ENCODE data around the gene SLC2A4RG. TPM values are rescaled to one million over a fixed set of nuclear protein-coding genes. Genes with fewer than 3 reads are reported as not detected.
A peak's percentile ranks its signal among the peaks of the same experiment; 100 is the strongest.
"Not testable (repeated sequence)": the region's sequence is repeated elsewhere in the genome, so short reads cannot be mapped to it uniquely, and the experiment has no call there.

The SLC2A4RG gene
- total and polyA plus RNA-seq, 5 experiments from 2014 or later: 3.8 to 134 (median 4.8) TPM

- Mint-ChIP-seq H3K4me1 (peaks cover 27 to 60% (median 54%) of the 10 kb centered on the region in 4 donors), H3K4me3 (peak within 1 kb of the TSS; percentile 84 to 95 (median 90)), H3K27me3 (no peaks in the 10 kb centered on the region), H3K36me3 (peaks cover 5 to 60% (median 18%) of the 10 kb centered on the region in 3 donors), H3K27ac (peak within 1 kb of the TSS; percentile 88 to 95 (median 92)), H3K9me3 (no peaks in the 10 kb centered on the region)
- POLR2A ChIA-PET: interaction anchor here (0.6 to 7.1 kb wide), 35 partner anchors 10 to 413 kb away, joined by 3 to 162 read pairs (median 5); partner anchors contain the start of genes GMEB2, LIME1, PRPF6 and PTK6
- DNase-seq: peak; percentile 70 to 88 (median 84)
- ATAC-seq: peak; percentile 81 to 83
Measured at GRCh38 chr20:63707558-63708300, 31.8 kb upstream of the SLC2A4RG start, which contains the start of the genes ARFRP1 and ZGPAT. Gene ARFRP1 (minus strand): TSS chr20:63707976. CDS start chr20:63707091, 885 bp downstream. Gene ZGPAT (plus strand): TSS chr20:63708039. CDS start chr20:63708581, 542 bp downstream.

GRCh38 chr20:63708301-63709148 is 31.1 kb upstream of the SLC2A4RG start:
- DNase-seq (peak in 3 of 10 donors; percentile 1 to 60 (median 27)), ATAC-seq (peak; percentile 7 to 16)
- Mint-ChIP-seq H3K27me3 (no peaks in the 10 kb centered on the region), H3K4me1 (peaks cover 27 to 59% (median 57%) of the 10 kb centered on the region in 4 donors), H3K27ac (peak overlapping the region; percentile 57 to 92 (median 78)), H3K36me3 (peaks cover 5 to 68% (median 20%) of the 10 kb centered on the region in 3 donors), H3K9me3 (no peaks in the 10 kb centered on the region), H3K4me3 (peak overlapping the region; percentile 69 to 88 (median 78))
- POLR2A ChIA-PET: interaction anchor here (0.6 to 7.1 kb wide), 30 partner anchors 11 to 412 kb away, joined by 3 to 162 read pairs (median 6); partner anchors contain the start of genes GMEB2, LIME1, PRPF6 and PTK6

- peaks cover 29 to 62% (median 59%) of the 10 kb centered on the region in 4 donors for H3K4me1 Mint-ChIP-seq
Measured at GRCh38 chr20:63709149-63709527, 30.4 kb upstream of the SLC2A4RG start.

GRCh38 chr20:63711085-63711645 is 28.4 kb upstream of the SLC2A4RG start:
- no peak for DNase-seq
- no peaks in the 10 kb centered on the region for H3K27me3 Mint-ChIP-seq
- H3K36me3 Mint-ChIP-seq: peaks cover 5 to 75% (median 42%) of the 10 kb centered on the region in 3 donors
- no peak for ATAC-seq
- H3K9me3 Mint-ChIP-seq: peaks cover 0 to 18% (median 3%) of the 10 kb centered on the region in 9 donors
- peak overlapping the region in 9 of 10 donors; percentile 15 to 85 (median 67) for H3K4me3 Mint-ChIP-seq
- H3K27ac Mint-ChIP-seq: peak overlapping the region in 7 of 10 donors; percentile 10 to 84 (median 29)
- peaks cover 29 to 64% (median 60%) of the 10 kb centered on the region in 4 donors for H3K4me1 Mint-ChIP-seq
- POLR2A ChIA-PET: interaction anchor here (0.5 to 7.1 kb wide), 3 partner anchors 26 to 849 kb away, joined by 3 to 162 read pairs (median 4); partner anchors contain the start of genes LIME1 and SLC2A4RG

More at GRCh38 chr20:63709149-63709527, 30.4 kb upstream of the SLC2A4RG start:
- POLR2A ChIA-PET: interaction anchor here (0.9 to 7.1 kb wide), 11 partner anchors 13 to 188 kb away, joined by 3 to 162 read pairs (median 8); partner anchors contain the start of genes LIME1, RTEL1 and SLC2A4RG
- no peak for DNase-seq
- Mint-ChIP-seq H3K36me3 (peaks cover 5 to 71% (median 23%) of the 10 kb centered on the region in 3 donors), H3K9me3 (peaks cover 0 to 4% (median 0%) of the 10 kb centered on the region in 9 donors), H3K27ac (peak overlapping the region; percentile 57 to 92 (median 78)), H3K4me3 (peak overlapping the region; percentile 69 to 88 (median 78)), H3K27me3 (no peaks in the 10 kb centered on the region)
- no peak for ATAC-seq

GRCh38 chr20:63712191-63712590 is 27.4 kb upstream of the SLC2A4RG start:
- ATAC-seq: no peak
- H3K9me3 Mint-ChIP-seq: peaks cover 0 to 21% (median 4%) of the 10 kb centered on the region in 9 donors
- H3K27me3 Mint-ChIP-seq: no peaks in the 10 kb centered on the region
- POLR2A ChIA-PET: interaction anchor here (0.8 to 7.1 kb wide), 3 partner anchors 25 to 268 kb away, joined by 3 to 162 read pairs (median 4); partner anchors contain the start of genes LIME1, PPDPF, SAMD10 and SLC2A4RG
- peak overlapping the region in 7 of 10 donors; percentile 0 to 68 (median 33) for H3K4me3 Mint-ChIP-seq
- no peak for DNase-seq
- H3K27ac Mint-ChIP-seq: peak overlapping the region in 4 of 10 donors; percentile 8 to 68 (median 40)
- H3K4me1 Mint-ChIP-seq: peaks cover 28 to 63% (median 59%) of the 10 kb centered on the region in 4 donors
- H3K36me3 Mint-ChIP-seq: peaks cover 5 to 81% (median 50%) of the 10 kb centered on the region in 3 donors

GRCh38 chr20:63714858-63715257 is 24.7 kb upstream of the SLC2A4RG start:
- no peak overlapping the region for H3K4me3 Mint-ChIP-seq
- no peaks in the 10 kb centered on the region for H3K27me3 Mint-ChIP-seq
- peaks cover 24 to 64% (median 53%) of the 10 kb centered on the region in 4 donors for H3K4me1 Mint-ChIP-seq
- peaks cover 12 to 91% (median 61%) of the 10 kb centered on the region in 3 donors for H3K36me3 Mint-ChIP-seq
- H3K9me3 Mint-ChIP-seq: peaks cover 0 to 27% (median 9%) of the 10 kb centered on the region in 9 donors
- POLR2A ChIA-PET: interaction anchor here (0.5 to 2.7 kb wide), 2 partner anchors 9 to 22 kb away, joined by 6 to 10 read pairs; partner anchors contain the start of gene LIME1
- DNase-seq (no peak), ATAC-seq (no peak)
- H3K27ac Mint-ChIP-seq: no peak overlapping the region

- POLR2A ChIA-PET: interaction anchor here (0.6 to 1.6 kb wide), 3 partner anchors 8 to 11 kb away, joined by 3 to 17 read pairs (median 3); partner anchors contain the start of genes ARFRP1 and ZGPAT
- Mint-ChIP-seq H3K27me3 (no peaks in the 10 kb centered on the region), H3K4me3 (peak overlapping the region in 1 of 10 donors; percentile 11), H3K4me1 (peaks cover 18 to 62% (median 52%) of the 10 kb centered on the region in 4 donors), H3K9me3 (peaks cover 0 to 31% (median 9%) of the 10 kb centered on the region in 9 donors), H3K36me3 (peaks cover 14 to 81% (median 48%) of the 10 kb centered on the region in 3 donors), H3K27ac (peak overlapping the region in 3 of 10 donors; percentile 3 to 27 (median 24))
- ATAC-seq: no peak
- no peak for DNase-seq
Measured at GRCh38 chr20:63718996-63719395, 20.6 kb upstream of the SLC2A4RG start.

GRCh38 chr20:63722967-63723622 is 16.5 kb upstream of the SLC2A4RG start:
- POLR2A ChIA-PET: interaction anchor here (1.2 to 2.1 kb wide), 3 partner anchors 11 to 15 kb away, joined by 3 to 7 read pairs (median 4); partner anchors contain the start of genes ARFRP1, LIME1 and ZGPAT
- ATAC-seq, H3K27me3 Mint-ChIP-seq, DNase-seq, H3K4me3 Mint-ChIP-seq: not testable (repeated sequence)
- Mint-ChIP-seq H3K27ac (peak overlapping the region in 2 of 10 donors; percentile 27 to 85), H3K36me3 (peaks cover 19 to 69% (median 41%) of the 10 kb centered on the region in 3 donors), H3K9me3 (peaks cover 0 to 35% (median 11%) of the 10 kb centered on the region in 9 donors), H3K4me1 (peaks cover 12 to 55% (median 43%) of the 10 kb centered on the region in 4 donors)

GRCh38 chr20:63730189-63730733 is 9.3 kb upstream of the SLC2A4RG start:
- Mint-ChIP-seq H3K9me3 (peaks cover 0 to 14% (median 3%) of the 10 kb centered on the region in 9 donors), H3K4me1 (peaks cover 19 to 41% (median 29%) of the 10 kb centered on the region in 4 donors), H3K36me3 (peaks cover 4 to 32% (median 21%) of the 10 kb centered on the region in 3 donors)
- POLR2A ChIA-PET: interaction anchor here (0.7 to 5.0 kb wide), 5 partner anchors 20 to 72 kb away, joined by 3 to 46 read pairs (median 3); partner anchors contain the start of genes ARFRP1, RTEL1 and ZGPAT
- not testable (repeated sequence) for H3K4me3 Mint-ChIP-seq, DNase-seq, H3K27ac Mint-ChIP-seq, ATAC-seq, H3K27me3 Mint-ChIP-seq

GRCh38 chr20:63731410-63731809 is 8.2 kb upstream of the SLC2A4RG start:
- H3K36me3 Mint-ChIP-seq: peaks cover 0 to 28% (median 14%) of the 10 kb centered on the region in 3 donors

More at GRCh38 chr20:63731410-63731809, 8.2 kb upstream of the SLC2A4RG start:
- no peak for ATAC-seq
- Mint-ChIP-seq H3K9me3 (peaks cover 0 to 7% (median 0%) of the 10 kb centered on the region in 9 donors), H3K27ac (no peak overlapping the region), H3K4me1 (peaks cover 31 to 49% (median 39%) of the 10 kb centered on the region in 4 donors), H3K4me3 (no peak overlapping the region), H3K27me3 (no peaks in the 10 kb centered on the region)
- no peak for DNase-seq
- POLR2A ChIA-PET: interaction anchor here (0.7 to 5.0 kb wide), 3 partner anchors 9 to 36 kb away, joined by 3 to 46 read pairs (median 3); partner anchors contain the start of genes ARFRP1 and ZGPAT
